Left lung (tissue), 10 donors: ENCODE results near the gene NFIC. TPM values are rescaled to one million over a fixed set of nuclear protein-coding genes. Genes with fewer than 3 reads are reported as not detected.

Source experiments
- ATAC-seq: fragments of 200-7000 bp; cut with Tn5 transposase; one replicate; pipeline ENCODE4 v1.9.1; 2020; ENCODE audit warnings: moderate library complexity
- DNase-seq, 4 donors: peaks; one replicate each; pipeline ENCODE4 v3.0.0-alpha.2; 2013 to 2020
- H3K27ac ChIP-seq, 2 donors: fragments of 200-600 bp; sonication (generic) in 1 of 2; one replicate each; pipeline versions ENCODE4 v1.5.0 to v1.8.0; 2020 to 2021
- H3K27me3 ChIP-seq, 2 donors: fragments of 200-600 bp; sonication (generic) in 1 of 2; one replicate each; pipeline versions ENCODE4 v1.5.0 to v1.8.0; 2020 to 2021
- H3K36me3 ChIP-seq, 2 donors: fragments of 200-600 bp; sonication (generic) in 1 of 2; one replicate each; pipeline versions ENCODE4 v1.5.0 to v1.8.0; 2020 to 2021
- H3K4me1 ChIP-seq, 2 donors: fragments of 200-600 bp; one replicate each; pipeline ENCODE4 v1.8.0; 2021
- H3K4me3 ChIP-seq, 2 donors: fragments of 200-600 bp; sonication (generic) in 1 of 2; one replicate each; pipeline versions ENCODE4 v1.5.0 to v1.8.0; 2020 to 2021; ENCODE audit warnings: mild to moderate bottlenecking in 1 of 2
- H3K9me3 ChIP-seq, 2 donors: fragments of 200-600 bp; sonication (generic) in 1 of 2; one replicate each; pipeline versions ENCODE4 v1.5.0 to v1.8.0; 2020 to 2021
- CTCF ChIP-seq, 2 donors: fragments of 200-600 bp; sonication (generic) in 1 of 2; IDR thresholded peaks; one replicate each; pipeline versions ENCODE4 v1.5.0 to v1.8.0; 2021; ENCODE audit warnings: antibody characterized with exemption in 2 of 2
- intact Hi-C, 2 donors: fragments of 100-400 bp; cut with DNase I; formaldehyde crosslinking; loops; one replicate each; pipeline versions ENCODE4 v1.11.2 to v1.14.2; 2022
- polyA plus RNA-seq, 6 donors: library from polyadenylated mRNA; unstranded; fragments of 120-200 nt; gene quantifications; one replicate each; pipeline ENCODE4 v1.2.1, GENCODE V29; 2013; ENCODE audit not compliant: insufficient read length in 6 of 6
- total RNA-seq, 2 donors: library from RNA; stranded (reverse); fragmentation: NEBNext Ultra II Directional; extraction: Animal tissue kit (Norgen Biotek cat#: 25700); gene quantifications; one replicate each; pipeline ENCODE4 v1.2.1, GENCODE V29; 2021
- donor health status: DM: no; HTN: yes; CAD: no.
- donor health status: DM: no; HTN: no; CAD: no.

Gene NFIC
- total and polyA plus RNA-seq, 8 donors, result 37.2 to 163 (median 55.7) TPM

GRCh38 chr19:3455393-3455955 is 89.1 kb downstream of the NFIC start:
- Histone ChIP-seq H3K27ac (no peak overlapping the region), H3K4me3 (no peak overlapping the region), H3K27me3 (no peaks in the 10 kb centered on the region), H3K4me1 (peaks cover 20 to 41% of the 10 kb centered on the region in 2 donors), H3K9me3 (no peaks in the 10 kb centered on the region), H3K36me3 (peaks cover 0 to 97% of the 10 kb centered on the region in 2 donors)
- intact Hi-C loops, result no loop called here
- DNase-seq (no peak), ATAC-seq (no peak)
- TF ChIP-seq CTCF (IDR thresholded peaks at IDR 0.05), result no peak

- DNase-seq, result peak in 1 of 4 donors; percentile 62
- no peak for TF ChIP-seq CTCF (IDR thresholded peaks at IDR 0.05)
- no peaks in the 10 kb centered on the region for H3K9me3 ChIP-seq
- H3K4me3 ChIP-seq, result no peak overlapping the region
- ATAC-seq, result no peak
- peaks cover 0 to 97% of the 10 kb centered on the region in 2 donors for H3K36me3 ChIP-seq
- H3K27ac ChIP-seq, result no peak overlapping the region
- H3K4me1 ChIP-seq, result peaks cover 20 to 37% of the 10 kb centered on the region in 2 donors
- H3K27me3 ChIP-seq, result no peaks in the 10 kb centered on the region
- intact Hi-C loops, result no loop called here
Measured at GRCh38 chr19:3455960-3456601, 89.7 kb downstream of the NFIC start.

DNA sequence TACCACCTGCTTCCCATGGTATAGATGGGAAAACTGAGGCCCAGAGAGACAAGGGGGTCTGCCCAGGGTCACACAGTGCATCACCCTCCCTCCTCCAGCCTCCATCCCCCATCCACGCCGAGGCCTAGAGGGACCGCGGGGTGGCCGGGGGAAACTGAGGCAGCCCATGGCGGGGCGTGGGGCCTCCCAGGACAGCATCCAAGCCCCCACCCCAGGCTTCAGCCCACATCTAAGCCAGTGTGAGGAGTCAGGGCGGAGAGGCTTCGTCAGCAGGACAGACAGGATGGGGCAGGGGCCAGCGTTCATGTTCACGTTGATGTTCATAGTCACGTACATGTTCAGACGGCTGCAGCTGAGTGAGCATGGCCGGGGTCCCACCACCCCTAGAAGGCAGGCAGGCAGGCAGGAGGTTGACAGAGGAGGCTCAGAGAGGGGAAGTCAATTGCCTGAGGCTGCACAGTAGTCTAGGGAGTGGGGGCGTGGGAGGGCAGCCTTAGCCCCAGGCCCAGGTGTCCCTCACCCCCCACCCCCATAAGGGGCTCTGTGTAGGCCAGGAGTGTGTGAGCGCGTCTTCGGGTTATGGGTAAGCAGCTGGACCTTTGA is 90.6 kb downstream of the NFIC start:
- H3K27me3 ChIP-seq, result no peaks in the 10 kb centered on the region
- no peaks in the 10 kb centered on the region for H3K9me3 ChIP-seq
- ATAC-seq (no peak), DNase-seq (peak in 1 of 4 donors; percentile 61)
- peaks cover 20 to 33% of the 10 kb centered on the region in 2 donors for H3K4me1 ChIP-seq
- no peak for TF ChIP-seq CTCF (IDR thresholded peaks at IDR 0.05)
- intact Hi-C loops, result no loop called here
- peak overlapping the region; percentile 70 to 95 for H3K27ac ChIP-seq
- no peak overlapping the region for H3K4me3 ChIP-seq
- H3K36me3 ChIP-seq, result peaks cover 0 to 97% of the 10 kb centered on the region in 2 donors

- H3K27me3 ChIP-seq, result no peaks in the 10 kb centered on the region
- H3K27ac ChIP-seq, result peak overlapping the region; percentile 70 to 95
- no peaks in the 10 kb centered on the region for H3K9me3 ChIP-seq
- no peak for TF ChIP-seq CTCF (IDR thresholded peaks at IDR 0.05)
- no peak overlapping the region for H3K4me3 ChIP-seq
- peaks cover 20 to 33% of the 10 kb centered on the region in 2 donors for H3K4me1 ChIP-seq
- peaks cover 0 to 97% of the 10 kb centered on the region in 2 donors for H3K36me3 ChIP-seq
- peak in 1 of 4 donors; percentile 51 for DNase-seq
- intact Hi-C loops, result no loop called here
- ATAC-seq, result no peak
Measured at GRCh38 chr19:3457528-3458228, 91.3 kb downstream of the NFIC start.
